ENCODE measurements around the gene PTGDR2. TPM values are rescaled to one million over a fixed set of nuclear protein-coding genes. Genes with fewer than 3 reads are reported as not detected.

The PTGDR2 gene
- total and polyA plus RNA-seq, 4 donors: 0.13 to 0.23 (median 0.17) TPM

- peaks cover 0 to 31% (median 9%) of the 10 kb centered on the region in 3 donors for H3K27me3 ChIP-seq (ENCODE audit: control insufficient read depth in 3 of 3, insufficient read depth in 3 of 3, low read length in 2 of 3)
- H3K4me3 ChIP-seq: no peak overlapping the region
- no peak for ATAC-seq (ENCODE audit: insufficient read depth, low FRiP score)
- H3K4me1 ChIP-seq (ENCODE audit: control insufficient read depth in 5 of 5, insufficient read depth in 5 of 5, low read length in 5 of 5): no peaks in the 10 kb centered on the region
- TF ChIP-seq CTCF (IDR thresholded peaks at IDR 0.05; ENCODE audit: control extremely low read depth, extremely low read depth): no peak
- H3K9ac ChIP-seq (ENCODE audit: insufficient read depth in 1 of 2, low read length in 2 of 2): no peak overlapping the region
- DNase-seq: peak in 2 of 3 donors; percentile 19 to 31
- no peak overlapping the region for H3K27ac ChIP-seq (ENCODE audit: low read depth in 1 of 2, low read length in 1 of 2)
- peaks cover 0 to 3% (median 0%) of the 10 kb centered on the region in 4 donors for H3K9me3 ChIP-seq (ENCODE audit: control insufficient read depth in 4 of 4, insufficient read depth in 3 of 4, low read length in 3 of 4)
- H3K36me3 ChIP-seq (ENCODE audit: control insufficient read depth in 4 of 4, insufficient read depth in 4 of 4, low read length in 4 of 4): peaks cover 2 to 30% (median 13%) of the 10 kb centered on the region in 4 donors
- 69 to 75% methylated on average over 78 of the region's 78 CpGs for WGBS, 2 donors
Measured at GRCh38 chr11:60852117-60852981, 3.4 kb downstream of the PTGDR2 start.

- DNase-seq (no peak), ATAC-seq (ENCODE audit: insufficient read depth, low FRiP score) (no peak)
- peaks cover 2 to 30% (median 13%) of the 10 kb centered on the region in 4 donors for H3K36me3 ChIP-seq (ENCODE audit: control insufficient read depth in 4 of 4, insufficient read depth in 4 of 4, low read length in 4 of 4)
- 92 to 94% methylated on average over 17 of the region's 17 CpGs for WGBS, 2 donors
- H3K4me3 ChIP-seq: no peak overlapping the region
- H3K9ac ChIP-seq (ENCODE audit: insufficient read depth in 1 of 2, low read length in 2 of 2): no peak overlapping the region
- no peak overlapping the region for H3K27ac ChIP-seq (ENCODE audit: low read depth in 1 of 2, low read length in 1 of 2)
- TF ChIP-seq CTCF (IDR thresholded peaks at IDR 0.05; ENCODE audit: control extremely low read depth, extremely low read depth): no peak
- peaks cover 0 to 3% (median 0%) of the 10 kb centered on the region in 4 donors for H3K9me3 ChIP-seq (ENCODE audit: control insufficient read depth in 4 of 4, insufficient read depth in 3 of 4, low read length in 3 of 4)
- H3K4me1 ChIP-seq (ENCODE audit: control insufficient read depth in 5 of 5, insufficient read depth in 5 of 5, low read length in 5 of 5): no peaks in the 10 kb centered on the region
- H3K27me3 ChIP-seq (ENCODE audit: control insufficient read depth in 3 of 3, insufficient read depth in 3 of 3, low read length in 2 of 3): peaks cover 0 to 31% (median 9%) of the 10 kb centered on the region in 3 donors
Measured at GRCh38 chr11:60851327-60852104, 4.2 kb downstream of the PTGDR2 start.

GRCh38 chr11:60849641-60850520, 5.9 kb downstream of the PTGDR2 start:
- 92 to 95% methylated on average over 29 of the region's 29 CpGs for WGBS, 2 donors
- no peak for DNase-seq
- no peak overlapping the region for H3K4me3 ChIP-seq

More at GRCh38 chr11:60849641-60850520, 5.9 kb downstream of the PTGDR2 start:
- Histone ChIP-seq H3K4me1 (ENCODE audit: control insufficient read depth in 5 of 5, insufficient read depth in 5 of 5, low read length in 5 of 5) (peaks cover 0 to 3% (median 0%) of the 10 kb centered on the region in 5 donors), H3K36me3 (ENCODE audit: control insufficient read depth in 4 of 4, insufficient read depth in 4 of 4, low read length in 4 of 4) (peaks cover 2 to 32% (median 13%) of the 10 kb centered on the region in 4 donors), H3K27me3 (ENCODE audit: control insufficient read depth in 3 of 3, insufficient read depth in 3 of 3, low read length in 2 of 3) (peaks cover 0 to 15% (median 3%) of the 10 kb centered on the region in 3 donors), H3K9ac (ENCODE audit: insufficient read depth in 1 of 2, low read length in 2 of 2) (no peak overlapping the region), H3K9me3 (ENCODE audit: control insufficient read depth in 4 of 4, insufficient read depth in 3 of 4, low read length in 3 of 4) (peaks cover 0 to 3% (median 0%) of the 10 kb centered on the region in 4 donors), H3K27ac (ENCODE audit: low read depth in 1 of 2, low read length in 1 of 2) (no peak overlapping the region)
- ATAC-seq (ENCODE audit: insufficient read depth, low FRiP score): no peak
- TF ChIP-seq CTCF (IDR thresholded peaks at IDR 0.05; ENCODE audit: control extremely low read depth, extremely low read depth): no peak
